Fibroblast of lung (primary cell): Measurements from ENCODE around the gene FXYD1. TPM values are rescaled to one million over a fixed set of nuclear protein-coding genes. Genes with fewer than 3 reads are reported as not detected.

Experiments
- DNase-seq, 2 donors: peaks; one replicate each; pipeline versions ENCODE4 v3.0.0 to v3.0.0-alpha.2; 2010; ENCODE audit warnings: low read depth in 2 of 2
- H2AFZ ChIP-seq: 2 replicates; pipeline ENCODE4 v1.5.1; 2012; ENCODE audit warnings: low read length, control low read depth, inconsistent platforms
- H3K27ac ChIP-seq: 2 replicates; pipeline ENCODE4 v1.5.1; 2011; ENCODE audit warnings: low read length, control low read depth; ENCODE audit not compliant: insufficient read depth
- H3K27me3 ChIP-seq: 2 replicates; pipeline ENCODE4 v1.5.1; 2011; ENCODE audit warnings: mild to moderate bottlenecking, low read length; ENCODE audit not compliant: control insufficient read depth, insufficient read depth
- H3K36me3 ChIP-seq: 2 replicates; pipeline ENCODE4 v1.5.1; 2011; ENCODE audit warnings: low read length; ENCODE audit not compliant: control insufficient read depth, insufficient read depth
- H3K4me1 ChIP-seq: 2 replicates; pipeline ENCODE4 v1.5.1; 2011; ENCODE audit warnings: low read length; ENCODE audit not compliant: control insufficient read depth, insufficient read depth; ENCODE audit errors: extremely low read depth
- H3K4me2 ChIP-seq: 2 replicates; pipeline ENCODE4 v1.5.1; 2011; ENCODE audit warnings: low read length, control low read depth; ENCODE audit not compliant: insufficient read depth; ENCODE audit errors: extremely low read depth
- H3K4me3 ChIP-seq, 4 experiments: fragments of 200-600 bp in 1 of 4; sonication (generic) in 1 of 4; replicated peaks in 1 of 4; 2 replicates each; pipeline ENCODE4 v1.5.1; 2011 to 2016; ENCODE audit warnings: low read length in 4 of 4, low read depth in 3 of 4, mild to moderate bottlenecking in 3 of 4, control low read depth in 2 of 4, inconsistent platforms in 1 of 4, mixed read lengths in 1 of 4; ENCODE audit not compliant: insufficient read depth in 1 of 4; ENCODE audit errors: control extremely low read depth in 1 of 4
- H3K79me2 ChIP-seq: 2 replicates; pipeline ENCODE4 v1.5.1; 2012; ENCODE audit warnings: mild to moderate bottlenecking, low read length, inconsistent platforms; ENCODE audit not compliant: control insufficient read depth, insufficient read depth
- H3K9ac ChIP-seq: 2 replicates; pipeline ENCODE4 v1.5.1; 2011; ENCODE audit warnings: mild to moderate bottlenecking, low read length, control low read depth; ENCODE audit not compliant: insufficient read depth
- H3K9me3 ChIP-seq: 2 replicates; pipeline ENCODE4 v1.5.1; 2012; ENCODE audit warnings: low read depth, low read length; ENCODE audit not compliant: control insufficient read depth, insufficient read depth
- H4K20me1 ChIP-seq: 2 replicates; pipeline ENCODE4 v1.5.1; 2011; ENCODE audit warnings: low read length; ENCODE audit not compliant: control insufficient read depth, insufficient read depth; ENCODE audit errors: extremely low read depth
- CTCF ChIP-seq, 2 donors: IDR thresholded peaks in 1 of 2; conservative IDR thresholded peaks in 1 of 2; 1 replicate in 1 of 2; 2 replicates in 1 of 2; pipeline ENCODE4 v1.5.1; 2011 to 2012; ENCODE audit warnings: low read length in 2 of 2, control low read depth in 1 of 2, inconsistent platforms in 1 of 2, low read depth in 1 of 2, mild to moderate bottlenecking in 1 of 2
- EZH2 ChIP-seq: IDR thresholded peaks from 2 replicates; pipeline ENCODE4 v1.5.1; 2012; ENCODE audit warnings: low read length, control low read depth, mild to moderate bottlenecking; ENCODE audit errors: missing control alignments
- polyA plus RNA-seq, 2 donors: library from polyadenylated mRNA; depleted of rRNA in 1 of 2; stranded (reverse) in 1 of 2; unstranded in 1 of 2; fragments of >200 nt; gene quantifications; 2 replicates each; pipeline ENCODE4 v1.2.1, GENCODE V29; 2011 to 2012; ENCODE audit warnings: missing spikeins in 1 of 2
- total RNA-seq: library from RNA; depleted of rRNA; stranded (reverse); fragments of >200 nt; gene quantifications from 2 replicates; pipeline ENCODE4 v1.2.1, GENCODE V29; 2014

FXYD1 gene
- total and polyA plus RNA-seq, 2 donors (not counting 1 experiment from before 2014, with no cell fraction given): 4.5 to 7.5 TPM

DNA sequence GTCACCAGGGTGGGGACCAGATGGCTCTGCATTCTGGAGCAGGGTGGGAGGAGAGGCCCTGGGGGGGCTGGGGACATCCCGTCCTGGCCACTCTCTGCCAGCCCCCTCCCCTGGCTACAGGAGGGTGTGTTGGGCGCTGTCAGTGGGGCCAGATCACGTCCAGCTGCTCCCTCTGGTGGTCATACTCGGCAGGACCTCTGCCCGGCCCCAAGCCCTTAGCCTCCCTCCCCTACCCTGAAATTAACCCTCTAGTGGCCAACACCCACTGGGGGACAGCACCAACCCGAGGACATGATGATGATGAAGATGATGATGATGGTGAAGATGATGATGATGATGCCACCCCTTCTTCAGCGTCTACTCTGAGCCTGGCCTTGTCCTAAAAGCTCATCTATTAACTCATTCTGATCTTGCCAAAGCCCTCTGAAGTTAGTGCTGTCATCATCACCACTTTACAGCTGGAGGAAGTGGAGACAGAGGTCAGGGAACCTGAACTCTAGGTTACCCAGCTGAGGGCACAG, 3.2 kb upstream of the FXYD1 start:
- TF ChIP-seq CTCF (conservative IDR thresholded peaks at IDR 0.05 in 1 of 2, IDR thresholded peaks at IDR 0.05 in 1 of 2; ENCODE audit: low read depth in 1 of 2, low read length in 2 of 2) (peak; percentile 81 to 82), EZH2 (no peak)
- no peak overlapping the region for H3K9ac ChIP-seq
- H3K27ac ChIP-seq: no peak overlapping the region
- peak overlapping the region in 1 of 4 experiments; percentile 11 for H3K4me3 ChIP-seq
- H3K4me1 ChIP-seq: peaks cover 24% of the 10 kb centered on the region
- H3K4me2 ChIP-seq: no peak overlapping the region
- H4K20me1 ChIP-seq: no peaks in the 10 kb centered on the region
- no peak overlapping the region for H2AFZ ChIP-seq
- peak; percentile 45 to 65 for DNase-seq
- H3K36me3 ChIP-seq: no peaks in the 10 kb centered on the region
- H3K9me3 ChIP-seq: no peaks in the 10 kb centered on the region
- peaks cover 7% of the 10 kb centered on the region for H3K27me3 ChIP-seq
- no peaks in the 10 kb centered on the region for H3K79me2 ChIP-seq

GRCh38 chr19:35136231-35136630, 2.4 kb upstream of the FXYD1 start:
- H3K27ac ChIP-seq: no peak overlapping the region
- peaks cover 30% of the 10 kb centered on the region for H3K4me1 ChIP-seq
- DNase-seq: no peak
- no peak overlapping the region for H3K4me3 ChIP-seq
- TF ChIP-seq CTCF (conservative IDR thresholded peaks at IDR 0.05 in 1 of 2, IDR thresholded peaks at IDR 0.05 in 1 of 2; ENCODE audit: low read depth in 1 of 2, low read length in 2 of 2) (no peak), EZH2 (no peak)
- H4K20me1 ChIP-seq: no peaks in the 10 kb centered on the region
- no peak overlapping the region for H2AFZ ChIP-seq
- no peaks in the 10 kb centered on the region for H3K36me3 ChIP-seq
- no peak overlapping the region for H3K9ac ChIP-seq
- peaks cover 7% of the 10 kb centered on the region for H3K27me3 ChIP-seq
- no peaks in the 10 kb centered on the region for H3K79me2 ChIP-seq
- H3K4me2 ChIP-seq: no peak overlapping the region
- no peaks in the 10 kb centered on the region for H3K9me3 ChIP-seq

DNA sequence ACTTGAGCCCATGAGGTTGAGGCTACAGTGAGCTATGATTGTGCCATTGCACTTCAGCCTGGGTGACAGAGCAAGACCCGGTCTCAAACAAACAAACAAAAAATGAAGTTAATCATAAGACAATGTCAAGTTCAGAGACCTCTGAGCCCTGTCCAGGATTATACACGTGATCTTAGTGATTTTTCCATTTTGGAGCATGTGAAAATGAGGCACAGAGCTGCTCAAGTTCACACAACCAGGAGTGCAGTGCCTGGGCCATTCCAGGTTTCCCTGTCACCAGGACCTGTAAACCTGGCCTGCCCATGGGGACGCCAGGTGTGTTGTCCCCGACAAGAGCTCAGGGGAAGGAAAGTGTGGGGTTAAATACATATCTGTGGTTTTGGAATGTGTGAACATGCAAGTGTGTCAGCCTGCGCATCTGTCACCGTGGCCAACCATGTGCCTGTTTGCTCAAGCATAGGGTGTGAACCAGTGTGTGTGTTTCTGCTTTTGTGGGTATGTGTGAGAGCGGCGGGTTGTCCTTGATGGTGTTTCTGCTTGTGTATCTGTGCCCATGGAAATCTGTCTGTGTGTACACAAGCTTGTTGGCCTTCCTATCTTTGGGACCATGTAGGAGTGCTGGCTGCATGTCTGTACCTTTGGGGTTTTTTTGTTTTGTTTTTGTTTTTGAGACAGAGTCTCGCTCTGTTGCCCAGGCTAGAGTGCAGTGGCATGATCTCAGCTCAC, 1.5 kb upstream of the FXYD1 start:
- no peak for DNase-seq
- Histone ChIP-seq H4K20me1 (no peaks in the 10 kb centered on the region), H3K79me2 (no peaks in the 10 kb centered on the region), H3K27ac (no peak overlapping the region), H3K4me1 (peaks cover 30% of the 10 kb centered on the region), H3K9ac (no peak overlapping the region), H2AFZ (no peak overlapping the region), H3K4me2 (no peak overlapping the region), H3K27me3 (peaks cover 7% of the 10 kb centered on the region), H3K4me3 (no peak overlapping the region), H3K9me3 (no peaks in the 10 kb centered on the region), H3K36me3 (no peaks in the 10 kb centered on the region)
- TF ChIP-seq EZH2 (no peak), CTCF (conservative IDR thresholded peaks at IDR 0.05 in 1 of 2, IDR thresholded peaks at IDR 0.05 in 1 of 2; ENCODE audit: low read depth in 1 of 2, low read length in 2 of 2) (no peak)
